Panc1 (cell line): ENCODE data around the gene ENTPD1.

Experiments used
- POLR2AphosphoS5 ChIP-seq: IDR thresholded peaks from 2 replicates; pipeline ENCODE4 v1.6.1; 2012; ENCODE audit warnings: mild to moderate bottlenecking, low read depth, low read length, moderate library complexity
- SIN3A ChIP-seq: IDR thresholded peaks from 2 replicates; pipeline ENCODE4 v1.6.1; 2012; ENCODE audit warnings: low read depth, mild to moderate bottlenecking, low read length, moderate library complexity, borderline replicate concordance; ENCODE audit not compliant: insufficient read depth
- TCF7L2 ChIP-seq: IDR thresholded peaks from 2 replicates; pipeline ENCODE4 v1.6.1; 2011; ENCODE audit warnings: mild to moderate bottlenecking, low read depth, low read length, inconsistent platforms
- TF ChIP-seq, protein P1 (sequence below): fragments of 450-650 bp; IDR thresholded peaks from 2 replicates; pipeline ENCODE4 v1.5.1; 2017; ENCODE audit warnings: mild to moderate bottlenecking
- TF ChIP-seq, protein P2 (sequence below), 2 experiments: IDR thresholded peaks; 2 replicates each; pipeline ENCODE4 v1.6.1; 2011 to 2012; ENCODE audit warnings: low read depth in 2 of 2, control low read depth in 1 of 2, low read length in 1 of 2, mild to moderate bottlenecking in 1 of 2, moderate library complexity in 1 of 2; ENCODE audit not compliant: insufficient read depth in 1 of 2

GRCh38 chr10:95748349-95748748, 7.6 kb upstream of the ENTPD1 start:
- no peak for TF ChIP-seq SIN3A
- TF ChIP-seq POLR2AphosphoS5: no peak
- TF ChIP-seq, protein P1, sequence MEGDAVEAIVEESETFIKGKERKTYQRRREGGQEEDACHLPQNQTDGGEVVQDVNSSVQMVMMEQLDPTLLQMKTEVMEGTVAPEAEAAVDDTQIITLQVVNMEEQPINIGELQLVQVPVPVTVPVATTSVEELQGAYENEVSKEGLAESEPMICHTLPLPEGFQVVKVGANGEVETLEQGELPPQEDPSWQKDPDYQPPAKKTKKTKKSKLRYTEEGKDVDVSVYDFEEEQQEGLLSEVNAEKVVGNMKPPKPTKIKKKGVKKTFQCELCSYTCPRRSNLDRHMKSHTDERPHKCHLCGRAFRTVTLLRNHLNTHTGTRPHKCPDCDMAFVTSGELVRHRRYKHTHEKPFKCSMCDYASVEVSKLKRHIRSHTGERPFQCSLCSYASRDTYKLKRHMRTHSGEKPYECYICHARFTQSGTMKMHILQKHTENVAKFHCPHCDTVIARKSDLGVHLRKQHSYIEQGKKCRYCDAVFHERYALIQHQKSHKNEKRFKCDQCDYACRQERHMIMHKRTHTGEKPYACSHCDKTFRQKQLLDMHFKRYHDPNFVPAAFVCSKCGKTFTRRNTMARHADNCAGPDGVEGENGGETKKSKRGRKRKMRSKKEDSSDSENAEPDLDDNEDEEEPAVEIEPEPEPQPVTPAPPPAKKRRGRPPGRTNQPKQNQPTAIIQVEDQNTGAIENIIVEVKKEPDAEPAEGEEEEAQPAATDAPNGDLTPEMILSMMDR: no peak
- TF ChIP-seq, protein P2, sequence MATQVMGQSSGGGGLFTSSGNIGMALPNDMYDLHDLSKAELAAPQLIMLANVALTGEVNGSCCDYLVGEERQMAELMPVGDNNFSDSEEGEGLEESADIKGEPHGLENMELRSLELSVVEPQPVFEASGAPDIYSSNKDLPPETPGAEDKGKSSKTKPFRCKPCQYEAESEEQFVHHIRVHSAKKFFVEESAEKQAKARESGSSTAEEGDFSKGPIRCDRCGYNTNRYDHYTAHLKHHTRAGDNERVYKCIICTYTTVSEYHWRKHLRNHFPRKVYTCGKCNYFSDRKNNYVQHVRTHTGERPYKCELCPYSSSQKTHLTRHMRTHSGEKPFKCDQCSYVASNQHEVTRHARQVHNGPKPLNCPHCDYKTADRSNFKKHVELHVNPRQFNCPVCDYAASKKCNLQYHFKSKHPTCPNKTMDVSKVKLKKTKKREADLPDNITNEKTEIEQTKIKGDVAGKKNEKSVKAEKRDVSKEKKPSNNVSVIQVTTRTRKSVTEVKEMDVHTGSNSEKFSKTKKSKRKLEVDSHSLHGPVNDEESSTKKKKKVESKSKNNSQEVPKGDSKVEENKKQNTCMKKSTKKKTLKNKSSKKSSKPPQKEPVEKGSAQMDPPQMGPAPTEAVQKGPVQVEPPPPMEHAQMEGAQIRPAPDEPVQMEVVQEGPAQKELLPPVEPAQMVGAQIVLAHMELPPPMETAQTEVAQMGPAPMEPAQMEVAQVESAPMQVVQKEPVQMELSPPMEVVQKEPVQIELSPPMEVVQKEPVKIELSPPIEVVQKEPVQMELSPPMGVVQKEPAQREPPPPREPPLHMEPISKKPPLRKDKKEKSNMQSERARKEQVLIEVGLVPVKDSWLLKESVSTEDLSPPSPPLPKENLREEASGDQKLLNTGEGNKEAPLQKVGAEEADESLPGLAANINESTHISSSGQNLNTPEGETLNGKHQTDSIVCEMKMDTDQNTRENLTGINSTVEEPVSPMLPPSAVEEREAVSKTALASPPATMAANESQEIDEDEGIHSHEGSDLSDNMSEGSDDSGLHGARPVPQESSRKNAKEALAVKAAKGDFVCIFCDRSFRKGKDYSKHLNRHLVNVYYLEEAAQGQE (IDR thresholded peaks at IDR 0.05; ENCODE audit: insufficient read depth in 1 of 2, low read depth in 2 of 2, low read length in 1 of 2): no peak
- TF ChIP-seq TCF7L2: no peak
